AG10803 (cell line): ENCODE data around the gene IGF2.
"Not testable (repeated sequence)": the region's sequence is repeated elsewhere in the genome, so short reads cannot be mapped to it uniquely, and the experiment has no call there.

Experiments used
- DNase-seq: peaks from one replicate; pipeline ENCODE4 v3.0.0; 2010; ENCODE audit warnings: low read depth
- H3K4me3 ChIP-seq: 2 replicates; pipeline ENCODE4 v1.5.1; 2011; ENCODE audit warnings: mild to moderate bottlenecking, low read length, control low read depth
- TF ChIP-seq, protein P1 (sequence below): conservative IDR thresholded peaks from 2 replicates; pipeline ENCODE4 v1.5.1; 2011; ENCODE audit warnings: mild to moderate bottlenecking, low read length, control low read depth, inconsistent platforms

Gene IGF2

DNA sequence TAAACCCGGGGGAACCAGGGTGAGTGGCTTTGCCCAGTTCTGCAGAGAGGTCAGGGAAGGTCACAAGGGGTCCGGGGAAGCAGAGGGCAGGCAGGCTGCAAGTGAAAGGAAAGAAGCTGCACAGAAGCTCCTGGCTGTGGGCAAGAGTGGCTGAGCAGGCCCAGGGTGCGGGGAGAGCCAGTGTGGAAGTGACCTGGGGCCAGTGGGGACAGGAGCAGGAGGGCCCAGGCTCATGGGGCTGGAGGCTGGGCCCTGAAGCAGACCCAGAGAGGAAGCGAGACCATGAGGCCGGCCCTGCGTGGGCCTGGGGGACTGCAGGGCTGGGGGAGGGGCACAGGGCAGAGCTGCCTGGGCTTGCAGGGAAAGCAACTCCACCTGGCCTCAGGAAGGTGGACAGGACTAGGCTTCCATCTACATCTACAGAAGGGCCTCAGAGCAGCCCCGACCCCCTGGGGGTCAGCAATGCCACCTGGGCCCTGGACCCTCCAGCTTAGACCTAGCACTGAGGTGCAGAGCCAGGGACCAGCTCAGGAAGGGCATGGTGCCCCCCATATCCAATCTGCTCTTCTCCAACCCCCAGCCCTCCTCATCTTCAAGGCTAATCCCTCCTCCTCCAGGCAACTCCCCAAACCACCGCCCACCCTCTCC, 11.6 kb downstream of the IGF2 start:
- H3K4me3 ChIP-seq: no peak overlapping the region
- no peak for DNase-seq
- TF ChIP-seq, protein P1, sequence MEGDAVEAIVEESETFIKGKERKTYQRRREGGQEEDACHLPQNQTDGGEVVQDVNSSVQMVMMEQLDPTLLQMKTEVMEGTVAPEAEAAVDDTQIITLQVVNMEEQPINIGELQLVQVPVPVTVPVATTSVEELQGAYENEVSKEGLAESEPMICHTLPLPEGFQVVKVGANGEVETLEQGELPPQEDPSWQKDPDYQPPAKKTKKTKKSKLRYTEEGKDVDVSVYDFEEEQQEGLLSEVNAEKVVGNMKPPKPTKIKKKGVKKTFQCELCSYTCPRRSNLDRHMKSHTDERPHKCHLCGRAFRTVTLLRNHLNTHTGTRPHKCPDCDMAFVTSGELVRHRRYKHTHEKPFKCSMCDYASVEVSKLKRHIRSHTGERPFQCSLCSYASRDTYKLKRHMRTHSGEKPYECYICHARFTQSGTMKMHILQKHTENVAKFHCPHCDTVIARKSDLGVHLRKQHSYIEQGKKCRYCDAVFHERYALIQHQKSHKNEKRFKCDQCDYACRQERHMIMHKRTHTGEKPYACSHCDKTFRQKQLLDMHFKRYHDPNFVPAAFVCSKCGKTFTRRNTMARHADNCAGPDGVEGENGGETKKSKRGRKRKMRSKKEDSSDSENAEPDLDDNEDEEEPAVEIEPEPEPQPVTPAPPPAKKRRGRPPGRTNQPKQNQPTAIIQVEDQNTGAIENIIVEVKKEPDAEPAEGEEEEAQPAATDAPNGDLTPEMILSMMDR: no peak

DNA sequence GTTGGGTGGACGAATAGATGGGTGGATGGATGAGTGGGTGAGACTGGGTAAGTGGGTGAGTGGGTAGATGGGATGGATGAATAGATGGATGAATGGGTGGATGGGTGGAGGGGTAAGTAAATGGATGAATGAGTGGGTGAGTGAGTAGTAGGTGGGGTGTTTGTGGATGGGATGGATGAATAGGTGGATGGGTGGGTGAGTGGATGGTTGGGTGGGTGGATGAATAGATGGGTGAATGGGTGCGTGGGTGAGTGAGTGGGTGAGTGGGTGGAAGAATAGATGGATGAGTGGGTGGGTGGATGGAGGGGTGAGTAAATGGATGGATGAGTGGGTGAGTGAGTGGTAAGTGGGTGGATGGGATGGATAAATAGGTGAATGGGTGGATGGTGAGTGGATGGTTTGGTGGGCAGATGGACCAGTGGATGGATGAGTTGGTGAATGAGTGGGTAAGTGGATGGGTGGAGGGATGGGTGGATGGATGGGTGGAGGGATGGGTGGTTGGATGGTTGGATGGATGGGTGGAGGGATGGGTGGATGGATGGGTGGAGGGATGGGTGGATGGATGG, 12.6 kb downstream of the IGF2 start:
- TF ChIP-seq, protein P1: no peak

DNA sequence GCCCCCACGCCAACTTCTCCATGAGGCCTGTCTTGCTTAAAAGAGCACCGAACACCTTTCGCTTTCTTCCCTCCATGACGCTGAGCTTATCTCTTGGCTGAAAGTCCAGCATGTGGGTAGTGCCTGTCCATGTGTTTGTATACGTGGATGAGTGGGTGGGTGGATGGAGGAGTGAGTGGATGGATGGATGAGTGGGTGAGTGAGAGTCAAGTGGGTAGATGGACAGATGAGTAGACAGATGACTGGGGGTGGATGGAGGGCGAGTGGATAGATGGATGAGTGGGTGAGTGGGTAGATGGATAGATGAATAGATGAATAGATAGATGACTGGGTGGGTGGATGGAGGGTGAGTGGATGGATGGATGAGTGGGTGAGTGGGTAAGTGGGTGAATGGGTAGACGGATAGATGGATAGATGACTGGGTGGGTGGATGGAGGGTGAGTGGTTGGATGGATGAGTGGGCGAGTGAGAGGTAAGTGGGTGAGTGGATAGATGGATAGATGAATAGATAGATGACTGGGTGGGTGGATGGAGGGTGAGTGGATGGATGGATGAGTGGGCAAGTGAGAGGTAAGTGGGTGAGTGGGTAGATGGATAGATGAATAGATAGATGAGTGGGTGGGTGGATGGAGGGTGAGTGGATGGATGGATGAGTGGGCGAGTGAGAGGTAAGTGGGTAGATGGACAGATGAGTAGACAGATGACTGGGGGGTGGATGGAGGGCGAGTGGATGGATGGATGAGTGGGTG, 14.3 kb downstream of the IGF2 start:
- not testable (repeated sequence) for H3K4me3 ChIP-seq, DNase-seq

More for the DNA sequence above, 12.6 kb downstream of the IGF2 start:
- DNase-seq: no peak
- no peak overlapping the region for H3K4me3 ChIP-seq

DNA sequence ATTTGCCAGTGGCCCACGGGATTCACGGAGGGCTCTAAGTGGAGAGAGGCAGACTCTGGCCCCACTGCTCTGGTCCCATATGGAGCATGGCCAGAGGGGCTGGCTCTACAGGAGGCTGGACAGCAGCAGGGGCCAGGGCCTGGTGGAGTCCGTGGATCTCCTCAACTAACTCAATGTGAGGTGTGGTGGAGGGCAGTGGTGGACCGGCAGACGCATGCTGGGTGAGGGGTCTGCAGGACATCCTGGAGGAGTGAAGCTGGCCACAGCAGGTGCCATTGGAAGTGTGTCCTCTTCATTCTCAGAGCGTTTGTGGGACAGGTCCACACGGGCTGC, 15.6 kb downstream of the IGF2 start:
- DNase-seq: no peak
- TF ChIP-seq, protein P1: no peak
- H3K4me3 ChIP-seq: no peak overlapping the region

DNA sequence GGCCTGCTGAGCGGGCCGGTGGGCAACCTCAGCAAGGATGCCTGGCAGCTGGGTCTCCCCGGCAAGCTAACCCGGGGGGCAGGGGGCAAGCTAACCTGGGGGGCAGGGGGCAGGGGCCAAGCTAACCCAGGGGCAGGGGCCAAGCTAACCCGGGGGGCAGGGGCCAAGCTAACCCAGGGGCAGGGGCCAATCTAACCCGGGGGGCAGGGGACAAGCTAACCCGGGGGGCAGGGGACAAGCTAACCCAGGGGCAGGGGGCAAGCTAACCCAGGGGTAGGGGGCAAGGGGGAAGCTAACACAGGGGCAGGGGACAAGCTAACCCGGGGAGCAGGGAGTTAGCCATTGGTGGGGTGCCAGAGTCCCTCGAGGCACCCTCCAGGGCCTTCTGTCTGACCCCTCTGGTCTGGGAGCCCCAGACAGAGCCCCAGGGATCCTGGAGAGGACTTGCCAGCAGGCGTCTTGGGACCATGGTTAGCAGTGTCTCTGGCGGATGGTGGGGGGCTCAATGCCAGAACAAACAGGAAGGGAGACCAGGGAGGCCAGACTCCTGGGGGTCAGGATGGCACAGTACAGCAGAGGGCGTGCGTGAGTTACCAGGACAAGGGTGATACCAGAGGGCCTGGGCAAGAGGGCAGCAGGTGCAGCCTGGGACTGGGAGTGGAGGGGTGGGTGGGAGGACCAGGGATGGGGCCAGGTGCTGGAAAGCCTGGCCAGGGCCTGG, 16.1 kb downstream of the IGF2 start:
- TF ChIP-seq, protein P1: no peak
- no peak overlapping the region for H3K4me3 ChIP-seq
- no peak for DNase-seq

DNA sequence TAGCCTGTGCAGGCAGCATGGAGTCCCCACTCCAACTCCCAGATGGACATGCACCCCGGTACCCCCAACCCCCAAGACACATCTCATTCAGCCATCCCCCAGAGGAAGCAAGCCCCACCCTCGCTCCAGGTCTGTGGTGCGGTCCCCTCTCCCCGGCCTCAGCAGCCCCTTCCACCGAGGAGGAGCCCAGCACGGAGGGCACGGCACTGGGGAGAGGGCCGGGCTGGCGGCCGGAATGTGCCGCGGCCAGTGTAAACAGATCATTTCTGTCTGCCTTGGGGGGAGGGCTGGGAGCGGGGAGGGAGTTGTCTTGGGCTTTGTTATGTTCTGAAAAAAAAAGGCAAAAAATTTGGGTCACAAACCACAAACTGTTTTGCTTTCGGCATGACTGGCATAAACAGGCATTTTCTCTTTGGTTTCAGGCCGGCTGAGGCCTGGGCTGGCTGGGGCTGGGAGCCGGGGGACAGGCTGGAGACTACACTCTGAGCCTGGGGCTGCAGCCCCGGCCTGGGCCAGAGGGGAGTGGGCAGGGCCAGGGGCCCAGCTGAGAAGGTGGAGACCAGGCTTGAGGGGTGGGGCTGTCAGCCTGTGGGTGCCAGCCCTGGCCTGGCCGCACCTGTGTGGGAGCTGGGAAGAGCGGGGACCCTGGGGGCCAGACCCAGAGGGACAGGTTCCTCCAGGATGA, 16.8 kb downstream of the IGF2 start:
- DNase-seq: peak; percentile 63
- TF ChIP-seq, protein P1: no peak
- no peak overlapping the region for H3K4me3 ChIP-seq
